Left lung (tissue), 10 donors: ENCODE data around the gene GPSM1. TPM values are rescaled to one million over a fixed set of nuclear protein-coding genes. Genes with fewer than 3 reads are reported as not detected.
A peak's percentile ranks its signal among the peaks of the same experiment; 100 is the strongest.

Experiments used
- ATAC-seq: fragments of 200-7000 bp; cut with Tn5 transposase; one replicate; pipeline ENCODE4 v1.9.1; 2020; ENCODE audit warnings: moderate library complexity
- DNase-seq, 4 donors: peaks; one replicate each; pipeline ENCODE4 v3.0.0-alpha.2; 2013 to 2020
- H3K27ac ChIP-seq, 2 donors: fragments of 200-600 bp; sonication (generic) in 1 of 2; one replicate each; pipeline versions ENCODE4 v1.5.0 to v1.8.0; 2020 to 2021
- H3K27me3 ChIP-seq, 2 donors: fragments of 200-600 bp; sonication (generic) in 1 of 2; one replicate each; pipeline versions ENCODE4 v1.5.0 to v1.8.0; 2020 to 2021
- H3K36me3 ChIP-seq, 2 donors: fragments of 200-600 bp; sonication (generic) in 1 of 2; one replicate each; pipeline versions ENCODE4 v1.5.0 to v1.8.0; 2020 to 2021
- H3K4me1 ChIP-seq, 2 donors: fragments of 200-600 bp; one replicate each; pipeline ENCODE4 v1.8.0; 2021
- H3K4me3 ChIP-seq, 2 donors: fragments of 200-600 bp; sonication (generic) in 1 of 2; one replicate each; pipeline versions ENCODE4 v1.5.0 to v1.8.0; 2020 to 2021; ENCODE audit warnings: mild to moderate bottlenecking in 1 of 2
- H3K9me3 ChIP-seq, 2 donors: fragments of 200-600 bp; sonication (generic) in 1 of 2; one replicate each; pipeline versions ENCODE4 v1.5.0 to v1.8.0; 2020 to 2021
- intact Hi-C, 2 donors: fragments of 100-400 bp; cut with DNase I; formaldehyde crosslinking; loops; one replicate each; pipeline versions ENCODE4 v1.11.2 to v1.14.2; 2022
- polyA plus RNA-seq, 6 donors: library from polyadenylated mRNA; unstranded; fragments of 120-200 nt; gene quantifications; one replicate each; pipeline ENCODE4 v1.2.1, GENCODE V29; 2013; ENCODE audit not compliant: insufficient read length in 6 of 6
- total RNA-seq, 2 donors: library from RNA; stranded (reverse); fragmentation: NEBNext Ultra II Directional; extraction: Animal tissue kit (Norgen Biotek cat#: 25700); gene quantifications; one replicate each; pipeline ENCODE4 v1.2.1, GENCODE V29; 2021
- TF ChIP-seq, protein P1 (sequence below), 2 donors: fragments of 200-600 bp; sonication (generic) in 1 of 2; IDR thresholded peaks; one replicate each; pipeline versions ENCODE4 v1.5.0 to v1.8.0; 2021; ENCODE audit warnings: antibody characterized with exemption in 2 of 2
- donor health status: DM: no; HTN: yes; CAD: no.
- donor health status: DM: no; HTN: no; CAD: no.

Gene GPSM1
- total and polyA plus RNA-seq, 8 donors = 21.7 to 84.3 (median 52.7) TPM

DNA sequence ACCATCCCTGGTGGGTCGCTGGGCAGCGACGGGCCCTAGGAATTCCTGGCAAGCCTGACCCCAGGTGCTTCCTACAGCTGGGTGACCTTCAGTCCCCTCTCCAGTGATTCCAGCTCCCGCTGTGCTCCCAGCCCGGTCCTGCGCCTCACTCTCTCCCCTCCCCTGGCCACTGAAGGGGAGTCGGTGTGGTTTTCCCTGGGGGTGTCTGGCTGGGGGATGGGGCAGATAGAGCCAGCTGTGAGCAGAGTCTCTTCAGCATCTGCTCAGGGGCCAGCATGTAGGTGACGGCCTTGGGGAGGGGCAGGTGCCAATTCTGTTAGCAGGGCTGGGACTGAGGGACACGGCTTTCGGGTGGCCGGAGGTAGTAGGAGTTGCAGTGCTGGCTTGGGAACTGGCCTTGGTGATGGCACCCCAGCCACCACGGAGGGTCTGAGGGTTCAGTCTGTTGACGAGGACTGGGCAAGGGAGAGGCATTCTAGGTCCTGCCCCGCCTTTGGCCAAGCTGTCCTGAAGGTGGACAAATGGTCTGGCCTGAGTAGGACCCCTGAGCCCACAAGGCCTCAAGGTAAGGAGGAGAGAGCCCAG, 3.2 kb downstream of the GPSM1 start:
- peak in 1 of 4 donors; percentile 47 for DNase-seq
- Histone ChIP-seq H3K27ac (no peak overlapping the region), H3K9me3 (no peaks in the 10 kb centered on the region), H3K4me1 (peaks cover 18 to 31% of the 10 kb centered on the region in 2 donors), H3K36me3 (no peaks in the 10 kb centered on the region), H3K27me3 (peaks cover 0 to 33% of the 10 kb centered on the region in 2 donors), H3K4me3 (no peak overlapping the region)
- intact Hi-C loops = no loop called here
- no peak for ATAC-seq
- TF ChIP-seq, protein P1, sequence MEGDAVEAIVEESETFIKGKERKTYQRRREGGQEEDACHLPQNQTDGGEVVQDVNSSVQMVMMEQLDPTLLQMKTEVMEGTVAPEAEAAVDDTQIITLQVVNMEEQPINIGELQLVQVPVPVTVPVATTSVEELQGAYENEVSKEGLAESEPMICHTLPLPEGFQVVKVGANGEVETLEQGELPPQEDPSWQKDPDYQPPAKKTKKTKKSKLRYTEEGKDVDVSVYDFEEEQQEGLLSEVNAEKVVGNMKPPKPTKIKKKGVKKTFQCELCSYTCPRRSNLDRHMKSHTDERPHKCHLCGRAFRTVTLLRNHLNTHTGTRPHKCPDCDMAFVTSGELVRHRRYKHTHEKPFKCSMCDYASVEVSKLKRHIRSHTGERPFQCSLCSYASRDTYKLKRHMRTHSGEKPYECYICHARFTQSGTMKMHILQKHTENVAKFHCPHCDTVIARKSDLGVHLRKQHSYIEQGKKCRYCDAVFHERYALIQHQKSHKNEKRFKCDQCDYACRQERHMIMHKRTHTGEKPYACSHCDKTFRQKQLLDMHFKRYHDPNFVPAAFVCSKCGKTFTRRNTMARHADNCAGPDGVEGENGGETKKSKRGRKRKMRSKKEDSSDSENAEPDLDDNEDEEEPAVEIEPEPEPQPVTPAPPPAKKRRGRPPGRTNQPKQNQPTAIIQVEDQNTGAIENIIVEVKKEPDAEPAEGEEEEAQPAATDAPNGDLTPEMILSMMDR (IDR thresholded peaks at IDR 0.05) = no peak

DNA sequence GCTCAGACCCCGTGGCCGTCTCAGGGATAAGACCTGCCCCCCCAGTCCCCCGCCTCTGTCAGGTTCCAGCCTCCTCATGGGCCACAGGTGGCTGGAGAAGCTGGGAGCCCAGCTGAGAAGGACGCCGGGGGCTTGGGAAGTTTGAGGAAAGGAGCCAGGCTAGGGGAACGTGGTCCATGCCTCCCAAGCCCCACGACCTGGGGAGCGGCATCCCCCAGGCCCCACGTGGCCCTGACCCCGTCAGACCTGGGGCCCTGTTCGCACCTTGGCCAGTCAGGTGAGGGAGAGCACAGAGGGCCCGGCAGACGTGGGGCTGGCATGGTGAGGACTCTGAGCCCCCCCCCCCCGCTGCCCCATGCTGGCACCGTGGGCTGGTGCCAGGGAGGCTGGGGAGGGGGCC, 3.7 kb downstream of the GPSM1 start:
- H3K9me3 ChIP-seq = no peaks in the 10 kb centered on the region
- ATAC-seq = no peak
- H3K4me1 ChIP-seq = peaks cover 18 to 30% of the 10 kb centered on the region in 2 donors
- no peak overlapping the region for H3K4me3 ChIP-seq
- peaks cover 0 to 2% of the 10 kb centered on the region in 2 donors for H3K36me3 ChIP-seq
- peaks cover 0 to 28% of the 10 kb centered on the region in 2 donors for H3K27me3 ChIP-seq
- DNase-seq = peak in 1 of 4 donors; percentile 54
- TF ChIP-seq, protein P1 (IDR thresholded peaks at IDR 0.05) = no peak
- intact Hi-C loops = no loop called here
- no peak overlapping the region for H3K27ac ChIP-seq

DNA sequence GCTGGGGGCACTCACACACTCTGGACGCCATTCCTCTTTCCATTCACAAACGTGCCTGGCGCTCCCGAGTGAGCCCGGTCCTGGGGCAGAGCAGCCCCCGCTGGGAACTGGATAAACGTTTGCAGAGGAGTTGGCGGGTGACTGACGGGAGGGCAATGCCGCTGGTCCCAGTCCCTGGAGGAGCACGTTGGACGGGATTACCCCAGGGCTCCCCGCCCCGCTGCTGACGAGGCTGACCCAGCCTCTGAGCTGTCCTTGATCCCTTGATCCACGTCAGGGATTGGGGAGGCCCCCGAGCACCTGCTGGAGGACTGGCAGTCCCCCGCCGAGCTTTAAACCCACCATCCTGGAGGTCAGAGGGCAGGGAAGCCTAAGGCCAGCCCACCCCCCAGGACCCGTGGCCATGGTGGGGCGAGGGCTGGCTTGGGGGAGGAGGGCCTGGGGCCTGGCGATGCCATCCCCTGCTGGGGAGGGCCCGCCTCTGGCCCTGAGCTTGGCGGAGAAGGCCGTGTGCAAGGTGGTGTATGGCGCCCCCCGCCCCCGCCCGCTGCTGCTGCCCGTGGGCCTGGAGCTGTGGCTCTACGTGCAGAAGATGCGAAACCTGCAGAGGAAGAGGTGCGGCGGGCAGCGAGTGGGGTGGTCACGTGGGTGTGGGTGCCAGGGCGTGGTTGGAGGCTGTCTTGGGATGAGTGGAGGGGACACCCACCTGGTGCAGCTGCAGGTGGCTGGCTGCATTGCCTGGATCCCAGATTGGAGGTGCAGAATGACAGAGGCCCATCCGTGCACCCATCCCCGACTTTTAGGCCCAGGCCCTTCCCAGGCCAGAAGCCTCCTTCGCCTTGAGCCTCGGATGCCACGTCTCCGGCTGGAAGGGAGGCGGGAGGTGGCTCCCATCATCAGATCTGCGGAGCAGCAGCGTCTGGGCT, 4.5 kb downstream of the GPSM1 start:
- peaks cover 0 to 10% of the 10 kb centered on the region in 2 donors for H3K36me3 ChIP-seq
- no peak overlapping the region for H3K4me3 ChIP-seq
- intact Hi-C loops = no loop called here
- H3K9me3 ChIP-seq = no peaks in the 10 kb centered on the region
- no peak overlapping the region for H3K27ac ChIP-seq
- peaks cover 0 to 20% of the 10 kb centered on the region in 2 donors for H3K27me3 ChIP-seq
- H3K4me1 ChIP-seq = peaks cover 12 to 22% of the 10 kb centered on the region in 2 donors
- DNase-seq (peak in 1 of 4 donors; percentile 71), ATAC-seq (no peak)
- TF ChIP-seq, protein P1 (IDR thresholded peaks at IDR 0.05) = no peak

GRCh38 chr9:136332482-136332983, 5.2 kb downstream of the GPSM1 start:
- peaks cover 10 to 16% of the 10 kb centered on the region in 2 donors for H3K4me1 ChIP-seq

More at GRCh38 chr9:136332482-136332983, 5.2 kb downstream of the GPSM1 start:
- Histone ChIP-seq H3K36me3 (peaks cover 0 to 17% of the 10 kb centered on the region in 2 donors), H3K9me3 (no peaks in the 10 kb centered on the region), H3K27ac (no peak overlapping the region), H3K27me3 (peaks cover 0 to 16% of the 10 kb centered on the region in 2 donors), H3K4me3 (no peak overlapping the region)
- TF ChIP-seq, protein P1 (IDR thresholded peaks at IDR 0.05) = no peak
- intact Hi-C loops = no loop called here
- DNase-seq = peak in 1 of 4 donors; percentile 39
- no peak for ATAC-seq
